ENCODE measurements around the gene CDK8.

GRCh38 chr13:26272621-26273020 is 18.7 kb downstream of the CDK8 start:
- no peak for TF ChIP-seq CTCF (conservative IDR thresholded peaks at IDR 0.05; ENCODE audit: low read depth, low read length)
- no peak for TF ChIP-seq EZH2 (IDR thresholded peaks at IDR 0.05; ENCODE audit: low read length, unreplicated experiment)

Data from PC-3 (cell line).